GM19351 (cell line): Measurements from ENCODE around the gene PRPF6.
A peak's percentile ranks its signal among the peaks of the same experiment; 100 is the strongest.

Experiments
- ATAC-seq: cut with Tn5 transposase; IDR thresholded peaks from one replicate; pipeline ENCODE4 v1.9.1; 2021; ENCODE audit warnings: mild to moderate bottlenecking, moderate library complexity; ENCODE audit not compliant: unreplicated experiment

PRPF6 gene

DNA sequence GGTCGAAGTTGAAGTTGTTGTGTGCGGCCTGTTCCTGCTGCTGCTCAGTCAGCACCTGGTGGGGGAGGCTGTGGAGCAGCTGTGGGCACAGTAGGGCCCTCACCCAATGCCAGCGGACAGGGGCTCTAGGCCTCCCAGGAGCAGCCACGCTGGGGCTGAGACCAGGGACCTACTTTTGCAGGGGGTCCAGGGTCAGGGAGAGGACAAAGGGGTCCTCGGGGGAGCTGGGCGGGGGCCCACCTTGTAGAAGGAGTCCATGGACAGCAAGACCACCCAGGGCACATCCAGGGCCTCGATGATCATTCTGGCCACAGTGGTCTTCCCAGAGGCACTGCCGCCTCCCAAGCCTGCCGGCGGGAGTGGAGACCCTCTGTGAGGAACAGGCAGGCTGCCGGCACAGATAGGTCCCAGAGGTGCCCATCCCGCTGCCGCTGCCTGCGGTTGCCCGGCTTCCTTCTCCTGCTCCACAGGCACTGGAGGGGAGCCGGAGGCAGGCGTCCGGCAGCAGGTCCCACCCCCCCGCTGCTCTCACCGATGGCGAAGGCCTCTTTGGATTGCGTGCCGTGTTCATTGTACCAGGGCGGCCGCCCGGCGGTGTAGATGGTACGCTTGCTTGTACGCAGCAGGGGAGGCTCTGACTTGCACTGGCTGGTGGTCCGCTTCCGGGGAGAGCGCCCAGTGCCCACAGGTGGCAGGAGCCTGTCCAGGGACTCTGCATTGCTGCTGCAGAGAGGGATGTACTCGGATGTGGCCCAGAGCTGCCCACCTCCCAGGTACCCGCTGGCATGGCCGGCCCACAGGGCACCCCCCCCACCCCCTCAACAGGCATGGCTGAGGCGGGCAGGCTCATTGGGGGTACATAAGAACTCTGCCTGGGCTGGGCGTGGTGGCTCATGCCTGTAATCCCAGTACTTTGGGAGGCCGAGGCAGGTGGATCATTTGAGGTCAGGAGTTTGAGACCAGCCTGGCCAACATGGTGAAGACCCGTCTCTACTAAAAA is 34.7 kb upstream of the PRPF6 start:
- no peak for ATAC-seq

DNA sequence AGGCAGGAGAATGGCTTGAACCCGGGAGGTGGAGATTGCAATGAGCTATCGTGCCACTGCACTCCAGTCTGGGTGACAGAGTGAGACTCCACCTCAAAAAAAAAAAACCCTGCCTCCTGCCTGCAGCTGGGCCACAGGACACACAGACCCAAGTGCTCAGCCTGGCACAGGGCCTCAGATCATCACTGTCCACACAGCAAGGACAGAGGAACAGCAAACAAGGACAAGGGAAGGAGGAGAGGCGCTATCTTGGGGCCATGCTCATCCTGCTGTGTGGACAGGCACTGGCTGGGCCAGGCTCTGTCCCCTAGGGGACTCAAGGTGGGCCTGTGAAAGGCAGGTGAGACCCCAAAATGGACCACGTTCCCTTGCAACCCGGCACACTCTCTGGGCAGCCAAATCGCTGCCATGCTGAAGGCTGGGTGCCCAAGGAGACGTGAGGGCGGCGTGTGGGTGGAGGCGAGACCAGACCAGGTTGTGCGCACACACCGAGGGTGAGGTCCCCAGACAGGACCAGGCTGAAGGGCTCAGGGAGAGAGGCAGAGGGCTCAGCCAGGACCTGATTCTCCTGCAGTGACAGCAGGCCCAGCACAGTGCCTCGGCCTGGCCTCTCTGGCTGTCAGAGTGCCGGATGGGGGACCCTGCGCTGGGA is 33.8 kb upstream of the PRPF6 start:
- ATAC-seq: no peak

DNA sequence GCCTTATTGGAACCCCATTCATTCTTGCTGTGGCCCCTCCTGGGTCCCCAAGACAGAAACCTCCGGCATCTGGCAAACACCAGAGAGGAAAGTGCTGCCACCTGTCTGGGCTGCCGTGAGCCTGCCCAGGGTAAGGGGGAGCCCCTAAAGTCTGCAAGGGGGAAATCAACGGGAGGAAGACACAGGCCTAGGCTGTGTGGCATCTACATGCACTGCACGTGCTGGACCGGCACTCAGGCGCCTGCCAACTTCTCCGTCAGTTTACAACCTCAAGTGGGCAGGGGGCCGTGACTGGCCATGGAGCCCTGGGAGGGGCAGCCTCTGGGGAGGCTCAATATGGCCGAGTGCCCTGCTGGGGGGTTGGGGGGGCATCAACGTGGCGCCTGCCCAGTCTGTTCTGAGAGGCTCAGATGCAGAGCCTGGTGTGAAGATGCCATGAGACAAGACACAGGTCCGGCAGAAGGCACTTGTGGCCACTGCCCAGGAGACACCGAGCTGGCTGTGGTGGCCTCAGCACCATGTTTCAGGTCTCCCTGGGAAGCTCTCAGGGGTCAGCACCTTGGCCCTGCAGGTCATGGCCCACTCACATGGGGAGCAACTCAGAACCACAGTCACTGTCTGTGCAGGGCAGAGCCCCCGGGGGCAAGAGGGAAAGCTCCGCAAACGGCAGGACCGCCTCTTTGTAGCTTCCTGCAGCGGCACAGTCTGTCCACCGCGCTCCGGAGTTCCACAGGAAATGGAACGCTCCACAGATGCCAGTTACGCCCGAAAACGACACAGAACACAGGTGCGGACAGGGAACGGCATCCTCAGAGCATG is 33.1 kb upstream of the PRPF6 start:
- no peak for ATAC-seq

DNA sequence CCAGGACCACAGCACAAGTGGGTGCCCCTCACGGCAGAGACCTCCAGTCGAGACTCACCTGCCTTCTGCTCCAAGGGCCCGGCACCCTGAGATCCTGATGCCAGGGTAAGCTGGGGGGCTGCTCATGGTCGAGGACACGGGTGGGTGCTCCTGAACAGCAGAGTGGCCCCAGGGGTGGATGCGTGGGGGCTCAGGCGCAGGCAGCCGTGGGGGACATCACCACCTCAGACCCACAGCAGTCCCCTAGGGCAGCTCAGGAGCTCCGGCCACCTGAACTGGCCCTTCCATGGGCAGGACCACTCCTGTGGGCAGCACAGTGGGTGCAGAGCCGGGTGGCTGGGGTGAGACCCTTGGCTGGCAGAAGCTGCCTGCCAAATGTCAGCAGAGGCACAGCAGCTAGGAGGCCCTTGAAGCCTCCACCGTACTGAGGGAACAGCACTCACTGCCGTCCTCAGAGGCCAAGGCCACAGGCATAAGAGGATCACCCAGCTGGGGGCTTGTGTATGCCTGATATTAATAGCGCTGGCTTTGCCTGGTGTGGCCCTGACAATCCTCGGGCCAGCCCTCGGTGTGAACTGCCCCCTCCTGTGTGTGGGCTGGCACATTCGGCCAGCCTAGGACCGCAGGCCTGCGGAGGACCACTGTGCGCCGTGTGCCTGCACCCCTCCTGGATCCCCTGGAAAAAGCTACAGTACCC is 30.1 kb upstream of the PRPF6 start:
- no peak for ATAC-seq

DNA sequence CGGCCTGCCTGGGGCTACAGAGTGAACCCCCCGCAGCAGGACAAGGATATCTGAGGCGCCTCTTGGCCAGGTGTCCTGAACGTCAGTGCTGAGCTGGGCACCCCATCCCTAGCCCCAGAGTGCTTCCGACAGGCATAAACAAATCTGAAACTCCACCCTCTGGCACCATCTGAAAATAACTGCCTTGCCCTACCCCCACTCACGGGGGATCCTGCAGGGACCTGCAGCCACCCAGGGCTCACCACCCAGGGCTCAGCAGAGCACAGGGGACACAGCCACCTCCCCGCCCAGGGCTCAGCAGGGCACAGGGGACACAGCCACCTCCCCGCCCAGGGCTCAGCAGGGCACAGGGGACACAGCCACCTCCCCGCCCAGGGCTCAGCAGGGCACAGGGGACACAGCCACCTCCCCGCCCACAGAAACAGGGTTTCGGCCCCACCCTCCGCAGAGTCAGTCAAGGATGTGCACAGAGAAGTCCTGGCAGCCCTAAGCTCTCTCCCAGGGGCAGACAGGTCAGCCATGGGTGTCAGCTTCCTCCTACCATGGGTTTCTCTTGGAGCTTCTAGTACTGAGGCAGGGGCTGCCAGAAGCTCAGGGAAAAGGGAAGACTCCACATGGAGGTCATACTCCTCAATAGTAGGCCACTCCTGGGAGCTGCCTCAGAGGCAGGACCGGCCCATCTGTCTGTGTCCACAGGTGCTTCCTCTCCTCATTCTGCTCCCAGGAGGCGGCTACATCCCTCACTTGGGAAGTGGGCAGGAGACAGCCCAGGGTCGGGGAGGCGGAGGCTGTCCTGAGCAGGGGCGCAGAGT is 29.3 kb upstream of the PRPF6 start:
- no peak for ATAC-seq

DNA sequence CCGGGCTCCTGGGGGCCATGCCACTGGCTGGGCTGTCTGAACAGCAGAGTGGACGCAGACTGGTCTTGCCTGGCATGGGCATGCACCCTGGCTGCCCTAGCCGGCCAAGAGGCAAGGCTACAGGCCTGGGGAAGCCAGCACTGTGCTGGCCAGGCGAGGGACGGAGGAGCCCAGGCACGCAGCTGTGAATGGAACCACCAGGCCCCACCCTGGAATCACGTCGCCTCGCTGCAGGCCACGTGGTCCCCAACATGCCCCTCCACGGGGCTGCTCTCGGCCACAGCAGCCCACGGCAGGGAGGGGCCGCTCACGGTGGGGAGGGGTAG is 28.8 kb upstream of the PRPF6 start:
- no peak for ATAC-seq

DNA sequence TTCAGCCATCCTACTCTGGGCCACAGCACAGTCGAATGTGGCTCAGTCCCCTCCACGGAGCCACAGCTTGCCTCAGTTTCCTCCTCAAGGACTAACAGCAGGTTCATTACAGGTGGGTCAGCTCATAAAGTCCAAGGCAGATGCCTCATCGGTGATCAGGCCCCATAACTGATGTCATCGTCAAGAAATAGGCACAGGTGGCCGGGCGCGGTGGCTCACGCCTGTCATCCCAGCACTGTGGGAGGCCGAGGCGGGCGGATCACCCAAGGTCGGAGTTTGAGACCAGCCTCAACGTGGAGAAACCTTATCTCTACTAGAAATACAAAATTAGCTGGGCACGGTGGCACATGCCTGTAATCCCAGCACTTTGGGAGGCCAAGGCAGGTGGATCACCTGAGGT is 28.2 kb upstream of the PRPF6 start:
- no peak for ATAC-seq

DNA sequence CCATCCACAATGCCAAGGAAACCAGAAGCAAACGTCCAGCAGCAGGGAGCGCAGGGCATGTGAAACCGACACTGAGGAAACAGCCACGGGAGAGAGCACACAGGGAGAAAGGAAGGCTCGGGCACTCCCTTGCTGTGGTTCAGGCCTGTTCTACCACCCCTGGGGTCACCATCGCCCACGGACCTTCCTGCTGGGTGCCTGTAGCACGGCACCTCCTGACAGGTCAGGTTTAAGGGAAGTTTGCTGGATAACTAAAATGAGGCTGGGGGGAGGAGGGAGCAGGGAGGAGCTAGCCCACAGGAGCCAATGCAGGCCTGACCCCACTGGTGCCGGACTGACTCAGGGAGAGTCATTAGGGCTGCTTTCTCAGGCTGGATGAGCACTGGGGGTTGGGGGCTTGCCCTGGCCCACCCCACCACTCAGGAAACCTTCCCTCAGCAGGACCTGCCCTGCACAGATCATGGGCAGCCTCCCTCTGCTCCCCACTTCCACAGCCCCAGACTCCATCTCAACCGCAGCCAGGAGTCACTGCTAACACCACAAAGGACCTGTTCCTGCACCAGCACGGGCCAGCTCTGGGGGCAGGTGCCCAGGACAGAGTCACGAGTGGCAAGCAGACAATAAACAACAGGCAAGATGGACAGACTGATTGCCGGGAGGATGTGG is 27.0 kb upstream of the PRPF6 start:
- ATAC-seq: no peak

DNA sequence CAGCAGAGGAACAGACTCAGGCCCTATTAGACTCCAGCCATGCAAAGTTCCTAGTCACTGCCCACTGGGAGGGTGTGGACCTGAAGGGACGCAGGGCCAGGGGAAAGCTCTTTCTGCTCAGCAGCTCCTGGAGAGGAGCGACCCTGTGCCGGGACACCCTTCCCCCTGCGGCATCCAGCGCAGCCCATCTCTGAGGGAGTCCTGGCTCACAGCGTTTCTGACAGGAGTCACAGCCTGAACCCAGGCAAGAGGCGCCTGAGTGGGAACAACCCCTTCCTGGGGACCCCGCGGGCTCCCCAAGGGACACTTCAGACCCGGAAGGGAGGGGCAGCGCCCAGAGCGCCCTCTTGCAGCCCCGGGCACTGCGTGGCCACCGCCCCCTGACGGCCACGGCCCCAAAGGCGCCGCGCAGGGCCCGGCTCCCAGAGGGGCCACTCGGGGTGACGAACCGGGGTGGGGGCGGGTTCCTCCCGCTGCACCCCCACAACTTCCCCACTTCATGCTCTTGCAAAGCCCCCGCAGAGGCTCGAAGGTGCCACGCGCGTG is 25.6 kb upstream of the PRPF6 start:
- ATAC-seq: peak; percentile 2

DNA sequence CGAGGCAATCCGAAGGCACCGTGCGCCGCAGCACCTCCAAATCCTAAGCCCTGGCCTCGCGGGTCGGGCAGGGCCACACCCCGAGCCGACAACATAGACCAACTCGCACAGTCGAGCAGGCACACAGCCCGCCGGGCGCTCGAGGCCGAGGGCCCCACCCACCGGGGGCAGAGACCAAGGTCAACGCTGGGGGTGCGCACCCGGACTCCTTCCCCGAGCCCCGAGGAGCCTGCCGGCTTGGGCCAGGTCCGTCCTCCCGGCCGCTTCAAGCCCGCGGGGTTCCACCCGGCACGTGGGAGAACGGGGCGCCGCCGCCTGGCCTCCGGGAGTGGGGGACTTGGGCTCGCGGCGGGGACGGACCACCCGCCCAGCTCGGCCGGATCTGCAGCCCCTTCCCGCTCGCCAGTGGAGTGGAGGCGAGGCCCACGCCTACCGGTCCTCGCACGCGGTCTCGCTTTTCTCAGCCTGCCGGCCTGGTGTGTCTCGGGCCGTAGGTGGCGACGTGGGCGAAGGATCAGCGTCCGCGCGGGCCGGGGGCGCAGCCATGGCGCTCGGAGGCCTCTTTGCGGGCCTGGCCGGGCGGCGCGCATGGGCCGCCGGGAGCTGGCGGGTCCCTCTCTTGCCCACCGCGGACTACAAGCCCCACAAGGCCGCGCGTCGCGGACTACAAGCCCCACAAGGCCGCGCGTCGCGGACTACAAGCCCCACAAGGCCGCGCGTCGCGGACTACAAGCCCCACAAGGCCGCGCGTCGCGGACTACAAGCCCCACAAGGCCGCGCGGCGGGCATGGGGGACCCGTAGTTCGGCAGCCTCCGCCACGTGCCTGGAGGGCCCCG is 24.9 kb upstream of the PRPF6 start, which contains the start of gene UCKL1:
TSS of gene UCKL1 (minus strand) at position 590 of the 837 bp plus-strand sequence. CDS start at position 546, 44 bp downstream.
- peak; percentile 67 for ATAC-seq

DNA sequence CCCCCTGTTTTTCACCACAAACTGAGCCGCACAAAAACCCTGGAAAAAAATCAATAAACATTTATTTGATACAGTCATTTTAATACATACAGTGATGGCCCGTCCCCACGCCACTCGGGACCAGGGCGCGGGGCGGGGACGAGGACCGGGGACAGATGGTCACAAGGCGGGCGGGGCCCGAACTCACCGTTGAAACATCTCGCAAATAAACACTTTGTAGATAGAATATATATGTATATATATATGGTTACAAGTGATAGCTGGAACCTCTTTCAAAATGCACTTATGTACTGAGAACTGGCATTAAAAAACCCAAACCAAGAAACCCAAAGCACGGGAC is 24.3 kb upstream of the PRPF6 start:
- no peak for ATAC-seq

DNA sequence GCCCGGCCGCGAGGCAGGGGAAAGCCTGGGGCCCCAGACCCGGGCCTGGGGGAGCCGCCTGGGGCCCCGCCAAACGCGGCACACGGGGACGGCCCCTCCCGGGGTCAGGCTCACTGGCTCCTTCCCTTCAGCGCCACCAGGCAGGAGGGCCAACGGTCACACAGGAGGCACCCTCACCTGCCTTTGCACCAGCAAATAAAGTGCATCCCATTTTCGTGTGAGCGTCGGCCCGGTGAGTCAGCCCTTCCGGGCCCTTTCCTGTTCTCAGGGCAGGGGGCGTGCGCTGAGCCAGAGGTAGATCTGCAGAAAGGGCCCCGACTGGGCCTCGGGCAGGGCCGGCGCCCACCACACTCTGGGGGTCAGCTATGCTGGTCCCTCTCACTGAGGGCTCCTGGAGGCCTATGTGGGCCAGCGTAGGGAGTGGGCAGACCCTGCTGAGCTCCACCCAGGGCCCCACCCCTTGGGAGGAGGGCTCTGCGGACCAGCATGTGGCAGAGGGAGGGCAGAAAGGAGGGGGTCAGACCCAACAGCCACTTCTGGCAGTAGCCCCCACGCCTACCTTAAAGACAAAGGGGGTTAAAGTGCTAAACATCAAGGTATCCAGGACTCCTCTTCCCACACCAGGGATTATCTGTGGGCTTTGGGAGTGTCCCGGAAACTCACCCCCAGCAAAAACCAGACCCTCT is 23.8 kb upstream of the PRPF6 start:
- ATAC-seq: no peak

DNA sequence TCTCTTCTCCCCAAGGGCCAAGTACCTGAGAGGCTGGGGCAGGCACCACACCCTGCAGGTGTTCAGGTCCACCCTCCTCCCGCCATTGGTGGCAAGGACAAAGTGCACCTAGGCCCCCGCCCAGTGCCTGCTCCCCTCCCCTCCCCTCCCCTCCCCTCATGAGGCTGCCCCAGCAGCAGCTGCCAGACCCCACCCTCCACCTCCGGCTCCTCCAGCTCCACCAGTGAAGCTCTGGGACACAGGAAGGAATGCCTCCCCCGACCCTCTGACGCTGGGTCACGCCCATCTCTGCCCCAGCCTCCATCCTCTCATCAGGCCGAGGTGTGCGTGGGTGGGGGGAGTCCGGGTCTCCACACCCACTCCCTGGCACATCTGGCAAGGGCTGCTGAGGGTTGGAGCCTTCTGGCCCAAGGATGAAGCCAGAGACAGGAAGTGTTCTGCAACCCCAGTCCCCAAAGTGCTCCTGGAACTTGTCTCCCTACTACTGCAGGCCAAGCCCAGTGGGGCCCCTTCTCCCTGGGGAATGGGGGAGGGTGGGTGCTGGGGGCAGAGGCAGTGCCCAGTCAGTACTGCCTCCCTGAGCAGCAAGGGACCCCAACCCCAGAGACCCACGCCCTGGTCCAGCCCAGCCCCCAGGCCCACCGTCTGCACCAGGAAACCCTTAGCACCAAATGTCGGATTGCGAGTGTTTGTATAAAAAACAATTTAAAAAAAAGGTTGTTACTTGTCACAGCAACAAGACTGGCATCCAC is 23.1 kb upstream of the PRPF6 start:
- no peak for ATAC-seq

DNA sequence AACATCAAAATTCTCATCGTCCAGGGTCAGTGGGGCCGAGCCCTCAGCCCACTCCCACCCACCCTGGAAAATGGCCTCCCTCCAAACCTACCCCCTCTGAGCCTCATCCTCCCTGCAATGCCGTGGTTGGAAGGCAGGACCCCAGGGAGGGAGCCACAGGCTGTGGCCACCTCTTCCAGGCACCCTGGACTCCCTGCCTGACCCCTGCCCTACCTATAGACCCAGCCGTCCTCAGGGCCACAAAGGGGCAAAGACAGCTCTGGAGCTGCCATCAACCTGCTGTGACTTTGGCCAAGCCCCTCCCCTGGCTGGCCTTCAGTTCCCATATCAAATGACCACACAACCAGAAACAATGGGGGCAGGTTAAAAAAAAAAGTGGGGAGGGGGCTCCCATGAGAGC is 22.5 kb upstream of the PRPF6 start:
- ATAC-seq: no peak

DNA sequence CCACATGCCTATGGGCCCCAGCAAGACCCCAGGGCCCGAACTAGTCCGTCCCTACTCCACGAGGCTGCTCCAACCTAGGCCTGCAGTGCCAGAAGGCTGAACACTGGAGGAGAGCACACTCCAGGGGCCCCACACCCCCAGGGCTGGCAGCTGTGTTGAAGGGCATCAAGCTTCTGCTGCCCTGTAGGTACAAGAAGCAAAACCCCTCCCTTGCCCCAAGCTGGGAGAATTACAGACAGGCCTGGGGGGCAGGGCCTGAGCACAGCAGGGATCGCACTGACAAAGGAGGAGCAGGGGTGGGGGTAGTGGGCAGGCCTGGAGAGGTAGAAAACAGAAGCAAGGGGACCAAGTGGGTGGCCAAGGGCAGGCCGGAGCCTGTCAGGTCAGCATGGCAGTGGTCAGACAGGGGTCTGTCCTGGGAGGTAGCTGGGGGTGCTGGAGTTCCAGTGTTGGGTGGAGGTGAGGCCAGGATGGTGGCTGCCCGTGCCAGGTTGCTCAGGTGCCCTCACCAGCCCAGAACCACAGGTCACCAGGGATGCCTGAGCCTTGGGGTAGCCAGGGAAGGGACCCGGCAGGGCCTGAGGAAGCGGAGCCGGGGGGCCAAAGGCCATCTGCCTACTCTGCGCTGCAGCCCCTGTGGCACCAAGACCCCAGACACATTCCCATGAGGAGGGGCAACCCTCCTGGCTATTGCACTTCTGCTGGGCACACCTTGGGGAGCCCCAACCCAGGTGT is 21.8 kb upstream of the PRPF6 start:
- ATAC-seq: no peak

DNA sequence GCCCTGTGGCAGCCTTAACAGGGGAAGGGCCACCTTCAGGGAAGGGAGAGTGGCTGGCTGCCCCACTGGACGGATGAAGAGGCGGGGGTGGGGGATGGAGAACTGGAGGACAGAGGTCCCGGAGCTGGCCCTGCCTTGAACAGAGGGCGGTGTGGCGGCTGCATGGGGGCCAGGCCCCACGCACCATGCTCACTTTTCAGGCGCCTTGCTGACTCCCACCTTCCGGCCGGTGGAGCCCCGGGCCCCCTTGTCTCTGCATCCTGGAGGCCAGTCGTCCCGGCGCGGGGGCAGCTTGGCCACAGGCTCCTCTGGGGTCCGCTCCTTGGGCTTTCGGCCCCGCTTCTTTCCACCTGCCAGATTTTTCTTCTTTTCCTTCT is 21.2 kb upstream of the PRPF6 start:
- no peak for ATAC-seq
